ENCODE data around the gene RPS14. TPM values are rescaled to one million over a fixed set of nuclear protein-coding genes. Genes with fewer than 3 reads are reported as not detected.

RPS14 gene
- total and polyA plus RNA-seq, 9 of the 15 experiments (the other 6 are each of a cell fraction or from before 2014, with no cell fraction given): 1,824 to 5,983 (median 3,017) TPM

- TF ChIP-seq AFF4 (CRISPR knock-in tag; IDR thresholded peaks at IDR 0.05) (peak; percentile 95), EP400 (IDR thresholded peaks at IDR 0.05) (peak; percentile 100), ZFX (CRISPR knock-in tag; IDR thresholded peaks at IDR 0.05) (peak; percentile 99), ATF4 (CRISPR knock-in tag; IDR thresholded peaks at IDR 0.05) (0 out of 2 replicates have a peak, but pooled peaks have one; percentile 38), RB1 (IDR thresholded peaks at IDR 0.05; ENCODE audit: low read depth) (peak; percentile 67), DACH1 (IDR thresholded peaks at IDR 0.05; ENCODE audit: partially characterized antibody) (no peak), E2F6 (IDR thresholded peaks at IDR 0.05; ENCODE audit: borderline replicate concordance in 1 of 2, extremely low read depth in 1 of 2, insufficient read depth in 1 of 2, insufficient read length in 1 of 2, low read depth in 1 of 2, low read length in 1 of 2, poor library complexity in 1 of 2, severe bottlenecking in 1 of 2) (peak; percentile 56 to 76), NCOA1 (IDR thresholded peaks at IDR 0.05; ENCODE audit: low read depth) (peak; percentile 73), GMEB1 (CRISPR knock-in tag; IDR thresholded peaks at IDR 0.05) (0 out of 2 replicates have a peak, but pooled peaks have one; percentile 22), CUX1 (CRISPR knock-in tag; IDR thresholded peaks at IDR 0.05) (no peak), SOX6 (IDR thresholded peaks at IDR 0.05) (0 out of 2 replicates have a peak, but pooled peaks have one; percentile 22), MAFG (tag; conservative IDR thresholded peaks at IDR 0.05) (no peak), KAT2B (IDR thresholded peaks at IDR 0.05; ENCODE audit: low read depth, low read length) (peak; percentile 35)
Measured at GRCh38 chr5:150449517-150450339, at the start of gene RPS14 (continued).
